HS-5 (cell line): ENCODE measurements around the gene MAD2L2.

ENCODE experiments used
- DNase-seq: peaks from one replicate; pipeline ENCODE4 v3.0.0-alpha.2; 2012; ENCODE audit warnings: low read depth

The MAD2L2 gene

GRCh38 chr1:11681071-11681771 is at the start of gene MAD2L2:
TSS of gene MAD2L2 (minus strand) at chr1:11681148. CDS start at chr1:11680601, 547 bp downstream.
- DNase-seq, result peak; percentile 44

GRCh38 chr1:11730429-11730891 is 49.5 kb upstream of the MAD2L2 start:
- DNase-seq, result no peak

GRCh38 chr1:11729498-11730428 is 48.8 kb upstream of the MAD2L2 start:
- DNase-seq, result no peak

- DNase-seq, result no peak
These were observed 48.2 kb upstream of the MAD2L2 start for GRCh38 chr1:11729155-11729497.

GRCh38 chr1:11728126-11728806 is 47.3 kb upstream of the MAD2L2 start:
- DNase-seq, result no peak

GRCh38 chr1:11727119-11727518 is 46.2 kb upstream of the MAD2L2 start:
- no peak for DNase-seq

- DNase-seq, result no peak
These were observed 44.7 kb upstream of the MAD2L2 start for GRCh38 chr1:11725616-11726015.

GRCh38 chr1:11722538-11722937 is 41.6 kb upstream of the MAD2L2 start:
- DNase-seq, result no peak

- DNase-seq, result no peak
These were observed 40.4 kb upstream of the MAD2L2 start for GRCh38 chr1:11721311-11721710.

- no peak for DNase-seq
These were observed 39.6 kb upstream of the MAD2L2 start for GRCh38 chr1:11720525-11720924.

GRCh38 chr1:11720033-11720376 is 39.1 kb upstream of the MAD2L2 start:
- DNase-seq, result no peak

- DNase-seq, result no peak
These were observed 38.5 kb upstream of the MAD2L2 start for GRCh38 chr1:11719313-11720032.

- DNase-seq, result no peak
These were observed 34.1 kb upstream of the MAD2L2 start for GRCh38 chr1:11714831-11715575.

- no peak for DNase-seq
These were observed 32.1 kb upstream of the MAD2L2 start for GRCh38 chr1:11713095-11713494.

GRCh38 chr1:11712285-11712684 is 31.3 kb upstream of the MAD2L2 start:
- no peak for DNase-seq

GRCh38 chr1:11711490-11711889 is 30.5 kb upstream of the MAD2L2 start:
- no peak for DNase-seq

- DNase-seq, result no peak
These were observed 27.8 kb upstream of the MAD2L2 start for GRCh38 chr1:11708554-11709350.

GRCh38 chr1:11707621-11708276 is 26.8 kb upstream of the MAD2L2 start:
- no peak for DNase-seq

GRCh38 chr1:11706292-11706691 is 25.3 kb upstream of the MAD2L2 start:
- DNase-seq, result no peak

- no peak for DNase-seq
These were observed 24.6 kb upstream of the MAD2L2 start for GRCh38 chr1:11705596-11705995.
